ENCODE data around the gene RAPH1.

Gene RAPH1

GRCh38 chr2:203359450-203359849 lies 175.7 kb downstream of the RAPH1 start:
- no peak for DNase-seq (ENCODE audit: low read depth, low spot score)
- H3K4me3 ChIP-seq (ENCODE audit: low read depth, low read length) = no peak overlapping the region
- TF ChIP-seq CTCF (IDR thresholded peaks at IDR 0.05; ENCODE audit: insufficient read depth, low read length, missing control alignments) = no peak
- CTCF ChIA-PET = interaction anchor here (1.5 kb wide), 1 partner anchor 11 kb away, joined by 3 read pairs; no protein-coding TSS in a partner anchor
- POLR2A ChIA-PET = no interaction called here

GRCh38 chr2:203354966-203355365 lies 180.1 kb downstream of the RAPH1 start:
- H3K4me3 ChIP-seq (ENCODE audit: low read depth, low read length) = no peak overlapping the region
- CTCF ChIA-PET = no interaction called here
- TF ChIP-seq CTCF (IDR thresholded peaks at IDR 0.05; ENCODE audit: insufficient read depth, low read length, missing control alignments) = no peak
- POLR2A ChIA-PET = no interaction called here
- DNase-seq (ENCODE audit: low read depth, low spot score) = no peak

DNA sequence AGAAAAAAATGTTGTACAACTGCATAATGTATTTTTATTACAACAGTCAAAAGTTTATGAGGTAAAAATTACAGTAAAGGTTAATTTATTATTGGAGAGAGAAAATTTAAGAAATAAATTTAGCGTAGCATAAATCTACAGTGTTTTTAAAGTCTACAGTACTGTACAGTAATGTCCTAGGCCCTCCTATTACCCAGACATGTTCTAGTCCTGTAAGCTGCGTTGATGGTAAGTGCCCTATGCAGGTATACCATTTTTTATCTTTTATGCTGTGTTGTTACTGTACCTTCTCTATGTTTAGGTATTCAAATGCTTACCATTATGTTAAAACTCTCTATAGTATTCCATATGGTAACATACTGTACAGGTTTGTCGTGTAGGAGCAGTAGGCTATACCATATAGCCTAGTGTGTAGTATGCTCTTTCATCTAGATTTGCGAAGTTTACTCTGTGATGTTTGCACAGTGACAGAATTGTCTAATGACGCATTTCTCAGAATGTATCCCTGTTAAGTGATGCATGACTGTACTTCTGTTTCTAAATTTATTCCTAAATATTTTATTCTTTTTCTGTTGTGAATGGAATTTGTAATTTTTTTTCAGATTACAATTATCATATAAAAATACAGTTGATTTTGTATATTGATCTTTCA lies 182.4 kb downstream of the RAPH1 start:
- no peak for TF ChIP-seq CTCF (IDR thresholded peaks at IDR 0.05; ENCODE audit: insufficient read depth, low read length, missing control alignments)
- ChIA-PET CTCF (no interaction called here), POLR2A (no interaction called here)
- no peak overlapping the region for H3K4me3 ChIP-seq (ENCODE audit: low read depth, low read length)
- DNase-seq (ENCODE audit: low read depth, low spot score) = no peak

GRCh38 chr2:203347375-203347774 lies 187.7 kb downstream of the RAPH1 start:
- ChIA-PET POLR2A (no interaction called here), CTCF (no interaction called here)
- no peak overlapping the region for H3K4me3 ChIP-seq (ENCODE audit: low read depth, low read length)
- no peak for TF ChIP-seq CTCF (IDR thresholded peaks at IDR 0.05; ENCODE audit: insufficient read depth, low read length, missing control alignments)
- no peak for DNase-seq (ENCODE audit: low read depth, low spot score)

DNA sequence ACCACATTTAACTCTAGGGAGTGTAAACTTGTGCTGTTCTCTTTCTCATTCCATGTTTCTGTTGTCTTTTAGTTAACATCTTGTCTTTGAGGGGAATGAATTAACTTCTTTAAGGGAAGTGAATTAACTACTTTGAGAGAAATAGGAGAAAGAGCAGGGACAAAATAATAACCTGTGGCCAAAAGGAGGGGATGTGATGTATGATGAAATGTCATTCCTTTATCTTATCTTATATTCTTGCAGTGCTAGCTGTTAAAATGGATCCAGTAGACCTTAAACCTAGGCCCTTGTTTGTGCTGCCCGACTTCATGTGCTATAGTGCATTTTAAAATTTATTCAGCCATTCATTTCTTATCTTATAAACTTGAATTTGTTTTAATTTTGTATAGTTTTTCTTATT lies 188.5 kb downstream of the RAPH1 start:
- CTCF ChIA-PET = interaction anchor here (1.6 kb wide), 1 partner anchor 469 kb away, joined by 4 read pairs; no protein-coding TSS in a partner anchor

GRCh38 chr2:203344667-203345066 lies 190.4 kb downstream of the RAPH1 start:
- DNase-seq (ENCODE audit: low read depth, low spot score) = no peak
- no peak for TF ChIP-seq CTCF (IDR thresholded peaks at IDR 0.05; ENCODE audit: insufficient read depth, low read length, missing control alignments)
- ChIA-PET CTCF (interaction anchor here (0.6 to 1.0 kb wide), 3 partner anchors 33 to 109 kb away, joined by 3 read pairs; no protein-coding TSS in a partner anchor), POLR2A (interaction anchor here (0.6 kb wide), 1 partner anchor 9 kb away, joined by 3 read pairs; no protein-coding TSS in a partner anchor)
- H3K4me3 ChIP-seq (ENCODE audit: low read depth, low read length) = no peak overlapping the region

More for the DNA sequence above, 188.5 kb downstream of the RAPH1 start:
- TF ChIP-seq CTCF (IDR thresholded peaks at IDR 0.05; ENCODE audit: insufficient read depth, low read length, missing control alignments) = no peak
- POLR2A ChIA-PET = no interaction called here
- no peak overlapping the region for H3K4me3 ChIP-seq (ENCODE audit: low read depth, low read length)
- no peak for DNase-seq (ENCODE audit: low read depth, low spot score)
